GM12801 (cell line): ENCODE data around the gene HEPACAM2.

Experiments used
- TF ChIP-seq, protein P1 (sequence below): IDR thresholded peaks from one replicate; pipeline ENCODE4 v1.5.1; 2011; ENCODE audit warnings: control low read depth; ENCODE audit not compliant: insufficient read length; ENCODE audit errors: extremely low read depth

The HEPACAM2 gene

DNA sequence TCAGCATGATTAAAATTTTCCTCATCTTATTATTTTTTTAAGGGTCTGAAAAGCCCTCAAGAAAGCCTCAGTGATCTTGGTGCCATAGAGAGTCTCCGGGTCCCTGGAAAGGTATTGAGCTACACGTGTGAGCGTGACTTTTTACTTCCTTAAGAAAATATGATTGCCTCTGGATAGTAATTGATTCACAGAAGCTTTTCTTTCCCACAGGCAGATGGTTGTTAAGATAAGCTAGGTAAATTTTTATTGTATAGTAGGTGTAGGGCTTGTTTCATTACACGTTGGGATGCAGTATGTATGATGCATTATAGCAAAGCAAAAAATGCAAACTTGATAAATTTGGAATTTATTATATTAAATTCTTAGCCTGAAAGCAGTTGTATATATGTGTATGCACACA lies 13.6 kb upstream of the HEPACAM2 start:
- TF ChIP-seq, protein P1, sequence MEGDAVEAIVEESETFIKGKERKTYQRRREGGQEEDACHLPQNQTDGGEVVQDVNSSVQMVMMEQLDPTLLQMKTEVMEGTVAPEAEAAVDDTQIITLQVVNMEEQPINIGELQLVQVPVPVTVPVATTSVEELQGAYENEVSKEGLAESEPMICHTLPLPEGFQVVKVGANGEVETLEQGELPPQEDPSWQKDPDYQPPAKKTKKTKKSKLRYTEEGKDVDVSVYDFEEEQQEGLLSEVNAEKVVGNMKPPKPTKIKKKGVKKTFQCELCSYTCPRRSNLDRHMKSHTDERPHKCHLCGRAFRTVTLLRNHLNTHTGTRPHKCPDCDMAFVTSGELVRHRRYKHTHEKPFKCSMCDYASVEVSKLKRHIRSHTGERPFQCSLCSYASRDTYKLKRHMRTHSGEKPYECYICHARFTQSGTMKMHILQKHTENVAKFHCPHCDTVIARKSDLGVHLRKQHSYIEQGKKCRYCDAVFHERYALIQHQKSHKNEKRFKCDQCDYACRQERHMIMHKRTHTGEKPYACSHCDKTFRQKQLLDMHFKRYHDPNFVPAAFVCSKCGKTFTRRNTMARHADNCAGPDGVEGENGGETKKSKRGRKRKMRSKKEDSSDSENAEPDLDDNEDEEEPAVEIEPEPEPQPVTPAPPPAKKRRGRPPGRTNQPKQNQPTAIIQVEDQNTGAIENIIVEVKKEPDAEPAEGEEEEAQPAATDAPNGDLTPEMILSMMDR: no peak

DNA sequence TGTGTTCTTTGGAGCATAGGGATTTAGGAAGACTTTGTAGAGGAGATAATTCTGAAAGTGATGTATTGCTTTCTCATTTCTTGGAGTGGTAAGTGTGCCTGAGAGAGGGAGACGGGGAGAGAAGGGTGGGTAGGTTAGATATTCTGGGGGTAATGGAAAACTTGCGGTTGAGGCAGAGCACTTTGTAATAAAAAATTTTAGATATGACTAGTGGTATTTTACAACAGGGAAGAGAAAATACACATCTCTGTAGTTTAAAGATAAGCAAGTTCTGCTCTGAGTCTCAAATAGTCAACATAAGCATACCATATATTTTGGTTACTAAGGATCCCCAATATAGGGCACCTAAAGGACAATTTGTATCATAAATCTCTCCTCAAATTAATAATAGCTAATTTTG lies 12.5 kb upstream of the HEPACAM2 start:
- TF ChIP-seq, protein P1: no peak

DNA sequence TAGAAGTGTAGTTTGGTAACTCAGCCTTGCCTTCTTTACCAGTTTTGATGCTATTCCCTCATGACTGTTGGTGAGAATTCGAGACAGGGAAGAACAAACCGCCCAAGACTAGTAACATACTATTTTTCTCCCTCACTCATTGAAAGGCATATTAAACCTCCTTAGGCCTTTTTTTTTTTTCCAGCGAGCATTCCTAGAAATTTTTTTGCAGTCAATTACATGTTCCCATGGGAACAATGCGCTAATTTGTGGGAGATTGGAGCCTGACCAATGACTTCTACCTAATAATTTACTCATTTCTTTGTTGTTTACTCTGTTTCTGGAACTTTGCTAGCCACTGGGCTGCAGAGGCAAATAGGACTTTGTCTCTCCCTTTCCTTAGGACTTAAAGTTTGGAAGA lies 11.9 kb upstream of the HEPACAM2 start:
- TF ChIP-seq, protein P1: no peak

DNA sequence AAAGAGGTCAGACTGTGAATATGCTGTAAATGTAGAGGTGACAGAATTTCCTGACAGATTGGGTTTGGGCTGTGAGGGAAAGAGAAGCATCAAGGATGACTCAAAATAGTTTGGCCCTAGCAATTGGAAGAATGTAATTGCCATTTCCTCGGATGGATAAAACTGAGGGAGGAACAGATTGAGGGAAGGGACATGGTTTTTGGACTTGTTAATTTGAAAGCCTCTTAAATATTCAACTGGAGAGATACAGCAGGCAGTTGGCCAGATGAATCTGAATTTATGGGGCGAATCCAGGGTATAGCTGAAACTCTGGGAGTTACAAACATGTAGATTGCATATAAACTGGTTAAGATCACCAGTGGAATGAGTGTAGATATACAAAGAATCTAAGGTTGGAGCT lies 9.3 kb upstream of the HEPACAM2 start:
- TF ChIP-seq, protein P1: no peak

DNA sequence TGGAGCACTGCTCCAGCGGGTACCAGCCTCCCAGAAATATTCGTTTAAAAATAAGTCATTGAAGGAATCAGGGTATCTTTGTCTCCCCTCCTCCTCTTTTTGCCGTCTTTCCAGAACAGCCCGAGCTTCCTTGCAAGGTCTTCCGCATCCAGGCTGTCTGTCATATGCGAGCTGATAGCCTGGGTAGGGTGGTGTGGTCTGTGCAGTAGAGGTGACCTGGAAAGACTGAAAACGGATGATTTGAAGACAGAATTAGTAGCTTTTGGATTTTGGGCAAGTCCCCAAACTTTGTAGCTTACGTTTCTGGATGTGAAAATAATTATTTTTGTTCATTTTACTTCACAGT lies 6.4 kb upstream of the HEPACAM2 start:
- TF ChIP-seq, protein P1: no peak

DNA sequence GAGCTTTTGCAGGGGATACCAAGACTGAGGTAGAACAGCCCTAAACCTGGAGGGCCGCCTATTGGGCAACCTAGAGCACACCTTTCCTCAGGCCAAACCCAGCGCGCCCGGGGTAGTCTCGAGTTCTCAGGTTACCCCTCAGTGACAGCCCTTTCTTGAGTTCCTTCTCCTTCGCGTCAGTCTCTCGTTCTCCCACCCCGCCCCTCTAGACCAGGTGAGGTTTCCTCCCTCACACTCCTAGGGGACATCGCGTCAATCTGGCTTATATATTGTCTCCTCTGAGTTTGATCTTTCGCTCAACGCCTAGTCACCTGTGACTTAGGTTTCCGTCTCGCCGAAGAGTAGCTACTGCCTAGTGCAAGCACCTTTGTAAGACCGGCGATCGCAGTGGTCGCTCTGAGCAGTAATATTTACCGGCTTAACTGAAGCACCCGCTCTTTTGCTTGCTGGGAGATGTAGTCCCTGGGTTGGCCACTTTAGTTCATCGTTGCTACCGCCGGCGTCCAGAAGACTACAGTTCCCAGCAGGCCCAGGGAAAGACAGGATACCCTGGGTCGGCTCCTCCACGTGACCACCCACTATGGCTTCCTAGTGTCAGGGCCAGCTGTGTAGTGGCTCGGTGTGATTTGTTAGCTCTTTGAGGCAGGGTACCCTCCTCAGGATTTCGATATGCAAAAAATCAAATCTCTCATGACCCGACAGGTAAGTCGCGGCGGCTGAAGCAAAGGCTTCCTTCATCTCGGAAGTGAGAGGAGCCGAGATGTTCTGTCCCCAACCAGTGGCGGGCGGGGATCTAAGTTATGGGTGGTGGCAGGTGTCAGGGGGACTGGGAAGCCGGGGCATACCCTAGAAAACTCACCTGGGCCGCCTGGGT lies 5.8 kb upstream of the HEPACAM2 start, which contains the start of gene VPS50:
Gene VPS50 (plus strand): TSS at position 568 of the 874 bp plus-strand sequence. CDS start 102 bp downstream, at position 670.
- TF ChIP-seq, protein P1: no peak

DNA sequence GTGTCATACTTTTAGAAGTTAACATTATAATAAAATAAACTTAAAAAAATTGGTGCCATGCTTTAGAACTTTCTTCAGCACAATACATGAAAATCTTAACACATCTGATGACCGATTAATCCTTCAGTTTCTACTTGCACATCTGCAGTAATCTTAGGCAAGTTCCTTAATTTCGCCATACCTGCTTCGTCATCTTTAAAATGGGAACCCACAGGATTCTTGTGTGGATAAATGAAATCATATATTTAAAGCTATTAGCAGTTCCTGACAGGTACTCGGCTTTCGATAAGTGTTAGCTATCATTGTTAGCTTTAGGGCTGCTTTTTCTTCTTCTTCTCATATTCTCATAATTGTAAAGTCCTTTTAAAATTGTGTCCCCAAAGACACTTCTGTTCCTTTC lies 5.0 kb upstream of the HEPACAM2 start:
- TF ChIP-seq, protein P1: no peak

DNA sequence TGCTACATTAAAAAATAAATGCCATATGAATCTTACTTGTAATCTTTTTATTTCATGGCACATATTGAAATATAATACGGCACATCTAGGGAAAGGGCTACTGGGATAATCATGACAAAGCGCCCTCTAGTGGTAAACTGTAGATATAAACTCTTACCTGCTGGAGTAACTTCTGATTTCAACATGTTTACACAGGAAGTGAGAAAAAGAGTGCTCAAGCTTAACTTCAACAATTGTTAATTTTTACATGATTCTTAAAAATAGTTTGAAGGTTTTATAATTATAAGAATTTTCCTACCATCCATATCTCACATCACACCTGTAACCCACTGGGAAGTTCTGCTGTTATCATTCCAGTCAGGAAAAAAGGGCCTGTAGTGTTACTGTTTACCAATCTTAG lies 2.0 kb upstream of the HEPACAM2 start:
- TF ChIP-seq, protein P1: no peak
